Measurements from ENCODE around the gene CHST1. TPM values are rescaled to one million over a fixed set of nuclear protein-coding genes. Genes with fewer than 3 reads are reported as not detected.

The CHST1 gene
- total RNA-seq, 1 donor from 2014 or later = 0.10 TPM

DNA sequence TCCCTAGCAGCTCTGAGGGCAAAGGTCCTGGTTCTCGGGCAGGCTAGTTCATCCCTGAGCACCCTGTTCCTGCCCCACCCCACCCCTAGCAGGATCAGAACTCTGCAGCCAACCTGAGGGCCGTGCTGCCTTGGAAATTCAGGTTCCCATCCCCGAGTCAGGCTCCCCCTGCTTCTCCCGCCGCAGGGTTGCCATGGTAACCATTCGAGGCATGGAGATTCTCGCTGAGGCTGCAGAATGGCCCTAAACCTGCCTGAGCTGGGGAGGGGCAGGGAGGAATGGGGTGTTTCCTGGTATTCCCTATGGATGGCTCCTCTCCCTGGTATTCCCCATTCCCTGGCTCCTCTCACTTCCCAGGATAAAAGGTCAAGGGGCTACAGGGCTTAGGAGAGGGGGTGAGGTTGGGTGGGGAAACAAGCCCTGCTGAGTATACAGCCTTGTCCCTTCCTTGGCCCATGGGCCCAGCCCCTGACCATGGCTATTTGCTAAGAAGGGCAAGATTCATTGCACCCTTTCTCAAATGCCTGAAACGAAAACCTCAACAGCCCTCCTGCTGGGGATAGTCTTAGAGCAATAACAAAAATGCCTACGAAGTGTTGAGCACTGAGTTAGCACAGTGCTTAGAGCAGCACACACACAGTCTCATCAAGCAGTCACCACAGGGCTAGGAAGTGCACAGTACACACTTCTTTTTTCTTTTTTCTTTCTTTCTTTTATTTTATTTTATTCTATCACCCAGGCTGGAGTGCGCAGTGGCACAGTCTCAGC is 58.7 kb downstream of the CHST1 start:
- no peak for DNase-seq (ENCODE audit: low read depth)

DNA sequence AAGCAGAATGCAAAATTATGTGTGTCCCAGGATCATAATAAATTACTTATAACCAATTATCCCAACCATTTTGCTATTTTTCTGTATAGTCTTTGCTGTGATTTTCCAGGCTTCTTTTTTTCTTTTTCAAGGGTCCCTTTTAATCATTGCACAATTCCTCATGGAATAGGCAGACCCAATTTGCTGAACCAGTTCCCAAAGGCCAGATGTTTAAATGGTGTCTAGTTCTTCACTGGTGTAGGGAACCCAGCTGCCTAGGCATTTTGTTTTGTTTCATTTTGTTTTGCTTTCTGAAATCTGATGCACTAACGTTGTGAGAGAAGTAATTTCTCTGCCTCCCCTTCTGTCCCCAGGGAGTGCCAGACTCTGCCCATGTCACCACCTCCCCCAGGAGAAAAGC is 60.4 kb downstream of the CHST1 start:
- DNase-seq (ENCODE audit: low read depth) = no peak

DNA sequence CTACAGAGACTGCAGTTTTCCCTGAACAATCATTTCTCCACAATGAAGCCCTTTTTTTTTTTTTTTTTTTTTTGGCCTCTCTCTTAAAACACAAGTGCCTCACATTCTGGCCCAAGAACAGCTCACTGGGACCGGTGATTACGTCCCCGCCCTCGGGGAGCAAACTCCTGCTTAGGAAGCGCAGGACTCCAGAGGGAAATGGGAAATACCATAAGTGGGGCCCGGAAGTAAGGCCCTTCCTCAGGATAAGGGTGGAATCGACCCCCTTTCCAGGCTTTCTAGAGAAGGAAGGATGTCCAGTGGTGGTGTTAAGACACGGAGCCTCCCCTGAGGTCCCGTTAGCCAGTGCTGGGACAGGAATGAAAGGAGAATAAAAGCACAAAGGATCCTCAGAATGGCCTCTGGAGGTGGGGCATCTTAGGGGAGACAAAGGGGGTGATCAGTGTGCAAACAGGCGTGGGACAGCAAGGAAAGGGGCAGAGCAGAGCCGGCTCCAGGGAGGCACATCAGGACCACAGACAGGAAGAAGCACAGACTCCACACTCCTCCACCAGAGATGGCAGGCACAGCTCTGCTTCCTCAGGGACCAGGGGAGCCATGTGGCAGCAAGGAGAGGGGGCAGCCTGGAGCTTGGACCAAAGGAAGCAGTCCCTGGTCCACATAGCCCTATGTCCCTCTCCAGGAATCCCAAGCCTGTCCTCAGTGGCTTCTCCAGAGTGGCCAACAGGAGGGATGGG is 61.3 kb downstream of the CHST1 start:
- DNase-seq (ENCODE audit: low read depth) = no peak

DNA sequence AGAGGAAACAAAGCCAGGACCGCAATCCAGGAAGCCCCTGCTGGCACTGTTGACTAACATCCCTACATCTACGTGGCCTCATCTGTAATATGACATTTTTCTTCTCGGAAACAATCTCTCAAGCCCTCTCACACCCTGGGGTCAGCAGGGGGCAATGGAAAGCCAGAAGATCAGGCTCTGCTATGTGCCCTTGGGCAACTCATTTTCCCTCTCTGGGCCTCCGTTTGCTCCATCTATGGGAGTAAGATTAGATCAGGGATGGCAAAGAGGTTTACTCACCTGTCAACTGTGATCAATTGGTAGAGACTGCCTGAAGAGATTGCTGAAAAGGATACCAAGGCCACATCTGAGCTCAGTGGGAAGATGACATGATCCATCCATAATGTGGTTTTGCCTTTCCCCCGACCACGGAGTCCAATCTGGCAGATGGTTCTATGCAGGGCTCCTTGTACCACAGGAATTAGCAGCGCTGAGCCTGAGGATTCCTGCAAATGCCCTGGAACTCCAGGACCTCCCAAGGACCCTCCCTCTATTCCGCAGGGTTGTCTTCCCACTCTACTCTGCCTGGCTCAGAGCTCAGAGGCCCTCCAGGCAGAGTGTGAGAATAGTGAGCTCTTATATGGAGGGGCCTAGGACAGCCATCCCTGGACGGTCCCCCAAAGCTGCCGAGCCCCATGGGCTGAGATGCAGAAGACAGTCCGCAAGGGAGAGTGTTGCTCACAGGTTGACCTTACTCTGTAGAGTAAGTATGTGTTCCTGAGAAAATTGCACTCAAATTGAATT is 66.1 kb downstream of the CHST1 start:
- no peak for DNase-seq (ENCODE audit: low read depth)

Other genes starting within 250 kb of the CHST1 start
- gene SLC35C1, start 139.5 kb upstream of the CHST1 start, total RNA-seq = 14.9 and 17.9 TPM in 2 replicates
- gene CRY2, start 181.9 kb upstream of the CHST1 start, total RNA-seq = 5.4 and 14.4 TPM in 2 replicates
- 1.4 and 8.7 TPM in 2 replicates for gene MAPK8IP1, start 220.0 kb upstream of the CHST1 start, total RNA-seq
- gene FREY1, start 241.6 kb upstream of the CHST1 start, total RNA-seq = 0.70 TPM in 1 of 2 replicates, not detected in the other